ENCODE data around the gene MBP. TPM values are rescaled to one million over a fixed set of nuclear protein-coding genes. Genes with fewer than 3 reads are reported as not detected.

MBP gene
- total and polyA plus RNA-seq, 2 donors (not counting 3 experiments of a cell fraction or from before 2014, with no cell fraction given): 1.7 to 2.3 TPM

- Histone ChIP-seq H4K20me1 (replicated peaks; ENCODE audit: control insufficient read depth, extremely low read depth, insufficient read depth, low read length) (no peaks in the 10 kb centered on the region), H3K27me3 (ENCODE audit: control insufficient read depth in 2 of 2, insufficient read depth in 2 of 2, low read length in 2 of 2) (peaks cover 0 to 7% of the 10 kb centered on the region in 2 experiments), H3K4me1 (ENCODE audit: control insufficient read depth, extremely low read depth, insufficient read depth, low read length) (no peaks in the 10 kb centered on the region), H3K4me3 (replicated peaks in 1 of 3; ENCODE audit: insufficient read depth in 1 of 3, low read depth in 1 of 3, low read length in 3 of 3) (no peak overlapping the region), H3K9ac (replicated peaks; ENCODE audit: extremely low read depth, insufficient read depth, low read length) (no peak overlapping the region), H3K9me1 (replicated peaks; ENCODE audit: control insufficient read depth, extremely low read depth, insufficient read depth, low read length) (no peaks in the 10 kb centered on the region), H3K9me3 (replicated peaks; ENCODE audit: control insufficient read depth, insufficient read depth, low read length) (no peaks in the 10 kb centered on the region), H2AFZ (ENCODE audit: low read depth, low read length) (no peak overlapping the region), H3K4me2 (ENCODE audit: insufficient read depth, low read length) (no peak overlapping the region), H3K79me2 (ENCODE audit: control insufficient read depth, insufficient read depth, low read length) (no peaks in the 10 kb centered on the region), H3K27ac (ENCODE audit: insufficient read depth, low read depth, low read length) (no peak overlapping the region), H3K36me3 (ENCODE audit: control insufficient read depth in 2 of 2, extremely low read depth in 1 of 2, insufficient read depth in 2 of 2, low read length in 2 of 2) (no peaks in the 10 kb centered on the region)
- intact Hi-C loops (cut with micrococcal nuclease) (no loop called here), dilution Hi-C loops (cut with MboI; ENCODE audit: extremely low pct_ligation_motif_present, low sequenced_read_pairs) (no loop called here)
- POLR2A ChIA-PET: interaction anchor here (0.7 kb wide), 1 partner anchor 182 kb away, joined by 3 read pairs; no protein-coding TSS in a partner anchor
- TF ChIP-seq MAX (IDR thresholded peaks at IDR 0.05; ENCODE audit: insufficient read depth, insufficient read length): no peak
- no peak for TF ChIP-seq POLR2AphosphoS5 (IDR thresholded peaks at IDR 0.05; ENCODE audit: insufficient read depth, low read depth, low read length)
- TF ChIP-seq POLR2A (IDR thresholded peaks at IDR 0.05; ENCODE audit: low read depth, low read length): no peak
- TF ChIP-seq EZH2 (IDR thresholded peaks at IDR 0.05; ENCODE audit: borderline replicate concordance, low read depth, low read length, severe bottlenecking): no peak
- no peak for TF ChIP-seq CTCF (IDR thresholded peaks at IDR 0.05; ENCODE audit: extremely low read depth in 1 of 2, insufficient read depth in 1 of 2, low read depth in 1 of 2, low read length in 2 of 2)
- no peak for TF ChIP-seq GATA2 (IDR thresholded peaks at IDR 0.05; ENCODE audit: insufficient read depth, insufficient read length, low read depth, low read length)
- TF ChIP-seq JUN (IDR thresholded peaks at IDR 0.05; ENCODE audit: borderline replicate concordance, insufficient read depth, insufficient read length, low read depth): no peak
- TF ChIP-seq FOS (IDR thresholded peaks at IDR 0.05; ENCODE audit: borderline replicate concordance, insufficient read depth, low read length): no peak
- no peak for TF ChIP-seq MYC (IDR thresholded peaks at IDR 0.05; ENCODE audit: low read depth, low read length)
- CTCF ChIA-PET: interaction anchor here (0.7 to 8.0 kb wide), 9 partner anchors 12 to 226 kb away, joined by 3 to 140 read pairs (median 12); no protein-coding TSS in a partner anchor
- BruUV-seq (replicated peaks): no TSS peak
- DNase-seq (ENCODE audit: low read depth, low spot score): no peak
- no peak for FAIRE-seq
These were observed 147.2 kb downstream of the MBP start for GRCh38 chr18:76985156-76985950.

Measured in endothelial cell of umbilical vein (primary cell).